GM23338 (cell line): ENCODE data around the gene AP1S1. TPM values are rescaled to one million over a fixed set of nuclear protein-coding genes. Genes with fewer than 3 reads are reported as not detected.

Experiments
- ATAC-seq: fragments of 200-7000 bp; cut with Tn5 transposase; 3 replicates; pipeline ENCODE4 v1.9.1; 2020
- DNase-seq: peaks from one replicate; pipeline ENCODE4 v3.0.0-alpha.2; 2015; ENCODE audit warnings: low spot score
- H2AFZ ChIP-seq: fragments of 200-600 bp; sonication (generic); 2 replicates; pipeline ENCODE4 v1.8.0; 2016; ENCODE audit warnings: antibody characterized with exemption, mild to moderate bottlenecking, moderate library complexity
- H3F3A ChIP-seq: fragments of 200-600 bp; sonication (generic); replicated peaks from 2 replicates; pipeline ENCODE4 v1.8.0; 2017; ENCODE audit warnings: antibody characterized with exemption, mixed run types, low read depth
- H3K27ac ChIP-seq: fragments of 200-600 bp; sonication (generic); 2 replicates; pipeline ENCODE4 v1.6.1; 2016; ENCODE audit warnings: low read depth
- H3K27me3 ChIP-seq: fragments of 200-600 bp; sonication (generic); 2 replicates; pipeline ENCODE4 v1.8.0; 2016; ENCODE audit warnings: mild to moderate bottlenecking, mixed run types, moderate library complexity; ENCODE audit not compliant: insufficient read depth
- H3K36me3 ChIP-seq: fragments of 200-600 bp; sonication (generic); 2 replicates; pipeline ENCODE4 v1.8.0; 2016; ENCODE audit warnings: mild to moderate bottlenecking; ENCODE audit not compliant: insufficient read depth
- H3K4me1 ChIP-seq: fragments of 200-600 bp; sonication (generic); 2 replicates; pipeline ENCODE4 v1.8.0; 2016; ENCODE audit warnings: mild to moderate bottlenecking, moderate library complexity; ENCODE audit not compliant: insufficient read depth
- H3K4me2 ChIP-seq: fragments of 200-600 bp; sonication (generic); 2 replicates; pipeline ENCODE4 v1.7.1; 2017; ENCODE audit warnings: mixed run types
- H3K4me3 ChIP-seq: fragments of 200-600 bp; sonication (generic); 2 replicates; pipeline ENCODE4 v1.6.1; 2016; ENCODE audit warnings: mixed run types
- H3K79me2 ChIP-seq: fragments of 200-600 bp; sonication (generic); replicated peaks from 2 replicates; pipeline ENCODE4 v1.8.0; 2017; ENCODE audit warnings: mild to moderate bottlenecking; ENCODE audit not compliant: insufficient read depth
- H3K9me2 ChIP-seq: fragments of 200-600 bp; sonication (generic); 2 replicates; pipeline ENCODE4 v1.8.0; 2017; ENCODE audit not compliant: insufficient read depth
- H4K20me1 ChIP-seq: fragments of 200-600 bp; sonication (generic); replicated peaks from 2 replicates; pipeline ENCODE4 v1.8.0; 2017; ENCODE audit warnings: mild to moderate bottlenecking; ENCODE audit not compliant: insufficient read depth
- H3K27ac Mint-ChIP-seq: 2 replicates; pipeline ENCODE4 v1.8.0; 2020; ENCODE audit warnings: inconsistent platforms, mild to moderate bottlenecking, moderate library complexity, mixed read lengths
- H3K27me3 Mint-ChIP-seq: 3 replicates; pipeline ENCODE4 v1.8.0; 2022; ENCODE audit warnings: low read depth, mild to moderate bottlenecking, moderate library complexity, mixed read lengths, inconsistent platforms; ENCODE audit not compliant: insufficient read depth, poor library complexity
- H3K36me3 Mint-ChIP-seq: 3 replicates; pipeline ENCODE4 v1.8.0; 2021; ENCODE audit warnings: low read depth, mild to moderate bottlenecking, inconsistent platforms, moderate library complexity, mixed read lengths
- H3K4me1 Mint-ChIP-seq: 3 replicates; pipeline ENCODE4 v1.8.0; 2020; ENCODE audit warnings: mild to moderate bottlenecking, inconsistent platforms, mixed read lengths
- H3K4me3 Mint-ChIP-seq: 3 replicates; pipeline ENCODE4 v1.8.0; 2021; ENCODE audit warnings: moderate library complexity, mild to moderate bottlenecking, inconsistent platforms, mixed read lengths
- H3K9me3 Mint-ChIP-seq: 3 replicates; pipeline ENCODE4 v1.8.0; 2020; ENCODE audit warnings: moderate library complexity, mild to moderate bottlenecking, inconsistent platforms, mixed read lengths
- CREB1 ChIP-seq: fragments of 250-450 bp; sonication (Bioruptor Pico); IDR thresholded peaks from 2 replicates; pipeline ENCODE4 v1.5.0; 2020; ENCODE audit warnings: low read depth, mild to moderate bottlenecking, moderate library complexity
- EZH2 ChIP-seq: fragments of 200-600 bp; sonication (generic); IDR thresholded peaks from one replicate; pipeline ENCODE4 v1.8.0; 2017; ENCODE audit warnings: antibody characterized with exemption, mild to moderate bottlenecking, low read depth; ENCODE audit not compliant: unreplicated experiment
- EZH2phosphoT487 ChIP-seq: fragments of 200-600 bp; sonication (generic); IDR thresholded peaks from one replicate; pipeline ENCODE4 v1.8.1; 2018; ENCODE audit warnings: antibody characterized with exemption; ENCODE audit not compliant: unreplicated experiment
- JUNB ChIP-seq: IDR thresholded peaks from one replicate; pipeline ENCODE4 v1.6.1; 2016; ENCODE audit warnings: antibody characterized with exemption; ENCODE audit not compliant: unreplicated experiment
- NANOG ChIP-seq: IDR thresholded peaks from 2 replicates; pipeline ENCODE4 v1.6.1; 2016; ENCODE audit warnings: antibody characterized with exemption, borderline replicate concordance
- POLR2AphosphoS5 ChIP-seq: IDR thresholded peaks from 2 replicates; pipeline ENCODE4 v1.6.1; 2016; ENCODE audit warnings: antibody characterized with exemption, low read depth
- REST ChIP-seq: IDR thresholded peaks from one replicate; pipeline ENCODE4 v1.6.1; 2018; ENCODE audit warnings: antibody characterized with exemption; ENCODE audit not compliant: unreplicated experiment
- STAT1 ChIP-seq: IDR thresholded peaks from one replicate; pipeline ENCODE4 v1.6.1; 2016; ENCODE audit warnings: antibody characterized with exemption; ENCODE audit not compliant: unreplicated experiment
- ZNF114 ChIP-seq: fragments of 250-450 bp; sonication (Bioruptor Pico); IDR thresholded peaks from 2 replicates; pipeline ENCODE4 v1.5.0; 2020; ENCODE audit warnings: mild to moderate bottlenecking, moderate library complexity
- ZNF331 ChIP-seq: fragments of 250-450 bp; sonication (Bioruptor Pico); IDR thresholded peaks from 2 replicates; pipeline ENCODE4 v1.5.0; 2020; ENCODE audit warnings: low read depth, mild to moderate bottlenecking, moderate library complexity
- ZNF462 ChIP-seq: fragments of 250-450 bp; sonication (Bioruptor Pico); IDR thresholded peaks from 2 replicates; pipeline ENCODE4 v1.5.0; 2020; ENCODE audit warnings: mild to moderate bottlenecking, moderate library complexity
- polyA plus RNA-seq: library from polyadenylated mRNA; unstranded; fragments of >200 nt; fragmentation: Nextera tagmentation; extraction: Ambion mirVana; gene quantifications from 2 replicates; pipeline ENCODE4 v1.2.1, GENCODE V29; 2016
- total RNA-seq: library from RNA; depleted of rRNA; stranded (reverse); fragments of >200 nt; shearing (Covaris generic); gene quantifications from 2 replicates; pipeline ENCODE4 v1.2.3, GENCODE V29; 2014
- TF ChIP-seq, protein P1 (sequence below): IDR thresholded peaks from 2 replicates; pipeline ENCODE4 v1.6.1; 2016; ENCODE audit warnings: antibody characterized with exemption
- TF ChIP-seq, protein P2 (sequence below), 2 experiments: fragments of 200-600 bp in 1 of 2; sonication (generic) in 1 of 2; conservative IDR thresholded peaks; 2 replicates each; pipeline versions ENCODE4 v1.5.1 to v1.6.1; 2016 to 2017; ENCODE audit warnings: antibody characterized with exemption in 2 of 2, low read depth in 2 of 2, mild to moderate bottlenecking in 2 of 2, moderate library complexity in 1 of 2

The AP1S1 gene
- total and polyA plus RNA-seq, 2 experiments from 2014 or later, result 11.5 to 60.6 TPM

DNA sequence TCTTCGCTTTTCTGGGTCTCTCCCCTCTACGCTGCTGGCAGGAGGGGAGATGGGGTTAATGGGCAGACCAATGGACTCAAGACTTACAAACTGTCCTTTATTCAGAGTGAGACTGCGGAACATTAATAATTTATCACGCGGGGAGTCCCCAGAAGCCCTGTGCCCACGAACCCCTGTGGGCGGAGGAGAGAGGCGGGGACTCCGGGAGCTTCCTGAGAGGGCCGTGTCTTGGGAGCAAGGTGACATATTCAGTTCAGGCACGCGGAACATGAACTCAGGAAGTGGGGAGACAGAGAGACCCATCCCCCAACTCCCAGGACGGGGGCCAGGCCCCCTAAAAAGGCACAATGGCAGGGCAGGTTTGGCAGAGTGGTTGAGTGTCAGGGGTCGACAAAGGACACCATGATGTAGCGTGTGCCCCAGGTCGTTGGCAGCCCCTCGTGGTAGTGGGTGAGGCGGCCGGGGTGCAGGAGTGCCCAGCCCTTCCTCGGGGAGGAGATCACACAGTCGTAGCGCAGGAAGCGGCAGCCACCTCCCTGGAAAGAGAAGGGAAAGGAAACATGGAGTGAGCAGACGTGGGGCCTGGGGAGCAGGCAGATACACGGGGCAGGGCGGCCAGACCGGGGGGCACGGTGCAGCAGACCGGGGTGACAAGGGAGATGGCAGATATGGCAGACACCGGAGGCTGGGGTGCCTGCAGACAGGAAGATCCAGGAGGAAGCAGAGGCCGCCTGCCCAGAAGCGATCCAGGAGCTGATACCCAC is 51.8 kb downstream of the AP1S1 start:
- no peak for ATAC-seq
- Histone ChIP-seq H3K9me2 (no peaks in the 10 kb centered on the region), H4K20me1 (no peaks in the 10 kb centered on the region), H3K4me2 (no peak overlapping the region), H3F3A (peaks cover 7% of the 10 kb centered on the region), H3K27me3 (peaks cover 18% of the 10 kb centered on the region), H3K79me2 (no peaks in the 10 kb centered on the region), H2AFZ (no peak overlapping the region), H3K4me3 (no peak overlapping the region), H3K36me3 (no peaks in the 10 kb centered on the region; the same call in 1 of the 2 replicates), H3K27ac (0 out of 2 replicates have a peak overlapping the region, but pooled peaks have one; percentile 76), H3K4me1 (peaks cover 4% of the 10 kb centered on the region)
- H3K36me3 Mint-ChIP-seq, result peaks cover 14% of the 10 kb centered on the region
- H3K27ac Mint-ChIP-seq, result no peak overlapping the region; the same call in 1 of the 2 replicates
- TF ChIP-seq CREB1 (CRISPR knock-in tag) (no peak), POLR2AphosphoS5 (no peak), EZH2 (no peak), EZH2phosphoT487 (no peak), STAT1 (no peak), NANOG (no peak), JUNB (no peak), REST (no peak), ZNF462 (CRISPR knock-in tag) (no peak), ZNF331 (CRISPR knock-in tag) (no peak), ZNF114 (no peak)
- TF ChIP-seq, protein P1, sequence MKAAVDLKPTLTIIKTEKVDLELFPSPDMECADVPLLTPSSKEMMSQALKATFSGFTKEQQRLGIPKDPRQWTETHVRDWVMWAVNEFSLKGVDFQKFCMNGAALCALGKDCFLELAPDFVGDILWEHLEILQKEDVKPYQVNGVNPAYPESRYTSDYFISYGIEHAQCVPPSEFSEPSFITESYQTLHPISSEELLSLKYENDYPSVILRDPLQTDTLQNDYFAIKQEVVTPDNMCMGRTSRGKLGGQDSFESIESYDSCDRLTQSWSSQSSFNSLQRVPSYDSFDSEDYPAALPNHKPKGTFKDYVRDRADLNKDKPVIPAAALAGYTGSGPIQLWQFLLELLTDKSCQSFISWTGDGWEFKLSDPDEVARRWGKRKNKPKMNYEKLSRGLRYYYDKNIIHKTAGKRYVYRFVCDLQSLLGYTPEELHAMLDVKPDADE, result no peak
- TF ChIP-seq, protein P2, sequence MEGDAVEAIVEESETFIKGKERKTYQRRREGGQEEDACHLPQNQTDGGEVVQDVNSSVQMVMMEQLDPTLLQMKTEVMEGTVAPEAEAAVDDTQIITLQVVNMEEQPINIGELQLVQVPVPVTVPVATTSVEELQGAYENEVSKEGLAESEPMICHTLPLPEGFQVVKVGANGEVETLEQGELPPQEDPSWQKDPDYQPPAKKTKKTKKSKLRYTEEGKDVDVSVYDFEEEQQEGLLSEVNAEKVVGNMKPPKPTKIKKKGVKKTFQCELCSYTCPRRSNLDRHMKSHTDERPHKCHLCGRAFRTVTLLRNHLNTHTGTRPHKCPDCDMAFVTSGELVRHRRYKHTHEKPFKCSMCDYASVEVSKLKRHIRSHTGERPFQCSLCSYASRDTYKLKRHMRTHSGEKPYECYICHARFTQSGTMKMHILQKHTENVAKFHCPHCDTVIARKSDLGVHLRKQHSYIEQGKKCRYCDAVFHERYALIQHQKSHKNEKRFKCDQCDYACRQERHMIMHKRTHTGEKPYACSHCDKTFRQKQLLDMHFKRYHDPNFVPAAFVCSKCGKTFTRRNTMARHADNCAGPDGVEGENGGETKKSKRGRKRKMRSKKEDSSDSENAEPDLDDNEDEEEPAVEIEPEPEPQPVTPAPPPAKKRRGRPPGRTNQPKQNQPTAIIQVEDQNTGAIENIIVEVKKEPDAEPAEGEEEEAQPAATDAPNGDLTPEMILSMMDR (conservative IDR thresholded peaks at IDR 0.05; ENCODE audit: low read depth in 2 of 2), result no peak
- peaks cover 8% of the 10 kb centered on the region for H3K27me3 Mint-ChIP-seq
- H3K4me3 Mint-ChIP-seq, result no peak overlapping the region
- H3K4me1 Mint-ChIP-seq, result peaks cover 3% of the 10 kb centered on the region
- H3K9me3 Mint-ChIP-seq, result no peaks in the 10 kb centered on the region
- DNase-seq, result no peak
